CD14-positive monocyte (primary cell): ENCODE data around the gene UNC93B1. TPM values are rescaled to one million over a fixed set of nuclear protein-coding genes. Genes with fewer than 3 reads are reported as not detected.
"Not testable (repeated sequence)": the region's sequence is repeated elsewhere in the genome, so short reads cannot be mapped to it uniquely, and the experiment has no call there.

ENCODE experiments used
- DNase-seq, 3 donors: peaks; one replicate each; pipeline ENCODE4 v3.0.0-alpha.2; 2011 to 2022
- H2AFZ ChIP-seq: 2 replicates; pipeline ENCODE4 v1.6.0; 2012; ENCODE audit warnings: mild to moderate bottlenecking, low read depth, low read length, inconsistent platforms; ENCODE audit not compliant: insufficient read depth, poor library complexity, severe bottlenecking
- H3K27ac ChIP-seq, 2 donors: 1 replicate in 1 of 2; 2 replicates in 1 of 2; pipeline ENCODE4 v1.5.1; 2012 to 2013; ENCODE audit warnings: low read length in 2 of 2, control low read depth in 1 of 2, inconsistent platforms in 1 of 2, low read depth in 1 of 2, mild to moderate bottlenecking in 1 of 2
- H3K27me3 ChIP-seq, 2 donors: one replicate each; pipeline versions ENCODE4 v1.6.0 to v1.6.1; 2011 to 2013; ENCODE audit warnings: low read length in 2 of 2; ENCODE audit not compliant: control insufficient read depth in 2 of 2, insufficient read depth in 2 of 2
- H3K36me3 ChIP-seq, 2 donors: replicated peaks in 1 of 2; 1 replicate in 1 of 2; 2 replicates in 1 of 2; pipeline versions ENCODE4 v1.5.1 to v1.6.1; 2012 to 2013; ENCODE audit warnings: low read length in 2 of 2, control low read depth in 1 of 2, inconsistent platforms in 1 of 2, mild to moderate bottlenecking in 1 of 2; ENCODE audit not compliant: insufficient read depth in 2 of 2, control insufficient read depth in 1 of 2
- H3K4me1 ChIP-seq, 2 donors: 1 replicate in 1 of 2; 2 replicates in 1 of 2; pipeline versions ENCODE4 v1.5.1 to v1.6.1; 2012 to 2013; ENCODE audit warnings: low read length in 2 of 2, control low read depth in 1 of 2, inconsistent platforms in 1 of 2, mild to moderate bottlenecking in 1 of 2, moderate library complexity in 1 of 2; ENCODE audit not compliant: insufficient read depth in 2 of 2, control insufficient read depth in 1 of 2
- H3K4me2 ChIP-seq: replicated peaks from 2 replicates; pipeline ENCODE3; 2012; ENCODE audit warnings: low read length, moderate library complexity, mild to moderate bottlenecking; ENCODE audit not compliant: poor library complexity, severe bottlenecking; ENCODE audit errors: extremely low read depth
- H3K4me3 ChIP-seq, 3 experiments: fragments of 200-600 bp in 1 of 3; sonication (generic) in 1 of 3; replicated peaks in 1 of 3; 1 replicate in 2 of 3; 2 replicates in 1 of 3; pipeline ENCODE4 v1.5.1; 2011 to 2013; ENCODE audit warnings: low read length in 3 of 3, mild to moderate bottlenecking in 3 of 3, control low read depth in 2 of 3, low read depth in 2 of 3, inconsistent platforms in 1 of 3, moderate library complexity in 1 of 3
- H3K79me2 ChIP-seq: 2 replicates; pipeline ENCODE4 v1.6.0; 2012; ENCODE audit warnings: mild to moderate bottlenecking, control low read depth, inconsistent platforms, low read length, moderate library complexity; ENCODE audit not compliant: insufficient read depth
- H3K9ac ChIP-seq: 2 replicates; pipeline ENCODE4 v1.6.0; 2017; ENCODE audit warnings: low read length, mild to moderate bottlenecking; ENCODE audit not compliant: insufficient read depth, poor library complexity, severe bottlenecking
- H3K9me3 ChIP-seq, 2 donors: replicated peaks in 1 of 2; 1 replicate in 1 of 2; 2 replicates in 1 of 2; pipeline versions ENCODE4 v1.5.1 to v1.6.1; 2012 to 2013; ENCODE audit warnings: low read length in 2 of 2, control low read depth in 1 of 2; ENCODE audit not compliant: control insufficient read depth in 1 of 2, insufficient read depth in 1 of 2
- H4K20me1 ChIP-seq: 2 replicates; pipeline ENCODE4 v1.6.0; 2012; ENCODE audit warnings: mild to moderate bottlenecking, low read length, control low read depth, moderate library complexity; ENCODE audit not compliant: insufficient read depth
- H3K27ac Mint-ChIP-seq, 7 donors: one replicate each; pipeline ENCODE4 v1.8.0; 2020; ENCODE audit warnings: mild to moderate bottlenecking in 7 of 7, mixed read lengths in 7 of 7, moderate library complexity in 6 of 7, inconsistent platforms in 2 of 7
- H3K27me3 Mint-ChIP-seq, 3 donors: one replicate each; pipeline ENCODE4 v1.8.0; 2021 to 2022; ENCODE audit warnings: low read depth in 3 of 3, mild to moderate bottlenecking in 3 of 3, mixed read lengths in 3 of 3, moderate library complexity in 3 of 3, inconsistent platforms in 1 of 3
- H3K36me3 Mint-ChIP-seq, 2 donors: one replicate each; pipeline ENCODE4 v1.8.0; 2020; ENCODE audit warnings: mixed read lengths in 2 of 2, inconsistent platforms in 1 of 2, mild to moderate bottlenecking in 1 of 2
- H3K4me1 Mint-ChIP-seq: one replicate; pipeline ENCODE4 v1.8.0; 2020; ENCODE audit warnings: mild to moderate bottlenecking, mixed read lengths
- H3K4me3 Mint-ChIP-seq, 2 donors: one replicate each; pipeline ENCODE4 v1.8.0; 2020; ENCODE audit warnings: mild to moderate bottlenecking in 2 of 2, mixed read lengths in 2 of 2, moderate library complexity in 1 of 2
- H3K9me3 Mint-ChIP-seq, 7 donors: one replicate each; pipeline ENCODE4 v1.8.0; 2020 to 2022; ENCODE audit warnings: mixed read lengths in 7 of 7, mild to moderate bottlenecking in 6 of 7, moderate library complexity in 6 of 7, inconsistent platforms in 2 of 7
- WGBS: methylation state at CpG from one replicate; pipeline ENCODE4 v1.1.5; 2013; ENCODE audit warnings: missing lambda C conversion rate; ENCODE audit not compliant: insufficient coverage; 5-methylcytosine and 5-hydroxymethylcytosine counted together
- intact Hi-C, 2 donors: fragments of 100-400 bp; cut with micrococcal nuclease; formaldehyde crosslinking; loops; one replicate each; pipeline versions ENCODE4 v1.15.0 to v1.15.1; 2023
- polyA plus RNA-seq, 3 donors: library from polyadenylated mRNA; depleted of rRNA in 1 of 3; unstranded in 2 of 3; stranded (reverse) in 1 of 3; fragments of 300-500 nt in 2 of 3; fragments of >200 nt in 1 of 3; fragmentation: Illumina TruSeq in 2 of 3; gene quantifications; 1 replicate in 2 of 3; 2 replicates in 1 of 3; pipeline ENCODE4 v1.2.3, GENCODE V29; 2012 to 2021

UNC93B1 gene
- polyA plus RNA-seq, 3 donors: 185 to 301 (median 220) TPM

- H3K36me3 Mint-ChIP-seq, H4K20me1 ChIP-seq, H3K79me2 ChIP-seq, H3K4me1 ChIP-seq, H3K27ac Mint-ChIP-seq, H3K4me3 ChIP-seq, DNase-seq, H3K27me3 ChIP-seq, H3K4me2 ChIP-seq, H3K27ac ChIP-seq, H3K4me1 Mint-ChIP-seq, H2AFZ ChIP-seq, H3K9me3 ChIP-seq, H3K9me3 Mint-ChIP-seq, intact Hi-C loops, H3K36me3 ChIP-seq, H3K9ac ChIP-seq: not testable (repeated sequence)
- H3K27me3 Mint-ChIP-seq: peaks cover 12 to 34% (median 17%) of the 10 kb centered on the region in 3 donors
- H3K4me3 Mint-ChIP-seq: peak overlapping the region in 1 of 2 donors; percentile 46
Observed at GRCh38 chr11:67964746-67965145, 39.2 kb downstream of the UNC93B1 start.

GRCh38 chr11:67963879-67964278, 40.0 kb downstream of the UNC93B1 start:
- H3K4me1 Mint-ChIP-seq, H3K36me3 ChIP-seq, H3K36me3 Mint-ChIP-seq, H2AFZ ChIP-seq, H3K27ac ChIP-seq, H4K20me1 ChIP-seq, H3K9me3 Mint-ChIP-seq, H3K9ac ChIP-seq, intact Hi-C loops, H3K9me3 ChIP-seq, H3K27me3 ChIP-seq, DNase-seq, H3K79me2 ChIP-seq, H3K4me3 ChIP-seq, H3K4me1 ChIP-seq, H3K4me3 Mint-ChIP-seq, H3K4me2 ChIP-seq: not testable (repeated sequence)
- 91% methylated on average over 4 of the region's 6 CpGs for WGBS
- H3K27ac Mint-ChIP-seq: peak overlapping the region in 1 of 7 donors; percentile 54
- peaks cover 14 to 38% (median 24%) of the 10 kb centered on the region in 3 donors for H3K27me3 Mint-ChIP-seq

- DNase-seq, H3K27me3 ChIP-seq, H3K4me2 ChIP-seq, H4K20me1 ChIP-seq, H3K4me1 ChIP-seq, H3K4me3 Mint-ChIP-seq, H3K4me3 ChIP-seq, H3K27ac ChIP-seq, H3K9ac ChIP-seq, intact Hi-C loops, H3K4me1 Mint-ChIP-seq, H3K36me3 ChIP-seq, H3K27ac Mint-ChIP-seq, H2AFZ ChIP-seq, H3K36me3 Mint-ChIP-seq, H3K9me3 ChIP-seq, H3K79me2 ChIP-seq, H3K9me3 Mint-ChIP-seq: not testable (repeated sequence)
- H3K27me3 Mint-ChIP-seq: peaks cover 14 to 45% (median 31%) of the 10 kb centered on the region in 3 donors
- 90% methylated on average over 12 of the region's 16 CpGs for WGBS
Observed at GRCh38 chr11:67963217-67963616, 40.7 kb downstream of the UNC93B1 start.

- H3K36me3 ChIP-seq, H3K9me3 Mint-ChIP-seq, intact Hi-C loops, H3K27ac ChIP-seq, H2AFZ ChIP-seq, H3K4me1 ChIP-seq, H3K9ac ChIP-seq, H3K9me3 ChIP-seq, H3K4me2 ChIP-seq, H3K4me3 ChIP-seq, H4K20me1 ChIP-seq, DNase-seq, H3K36me3 Mint-ChIP-seq, H3K79me2 ChIP-seq: not testable (repeated sequence)
- Mint-ChIP-seq H3K4me1 (peaks cover 10% of the 10 kb centered on the region), H3K27ac (peak overlapping the region in 1 of 7 donors; percentile 65), H3K27me3 (peaks cover 40 to 75% (median 70%) of the 10 kb centered on the region in 3 donors), H3K4me3 (peak overlapping the region; percentile 54 to 64)
- H3K27me3 ChIP-seq: peaks cover 0 to 26% of the 10 kb centered on the region in 2 donors
- 52% methylated on average over 5 of the region's 6 CpGs for WGBS
Observed at GRCh38 chr11:67956236-67956635, 47.7 kb downstream of the UNC93B1 start.
